ENCODE measurements around the gene DISC1. TPM values are rescaled to one million over a fixed set of nuclear protein-coding genes. Genes with fewer than 3 reads are reported as not detected.

DISC1 gene
- polyA plus RNA-seq, 1 of the 3 experiments (the other 2 are of a cell fraction): 1.7 TPM

- Histone ChIP-seq H3K36me3 (replicated peaks in 1 of 2; ENCODE audit: control insufficient read depth in 1 of 2, insufficient read depth in 2 of 2, low read length in 1 of 2) (no peaks in the 10 kb centered on the region), H3K9ac (no peak overlapping the region)
Observed at GRCh38 chr1:231751415-231751814, 124.8 kb downstream of the DISC1 start.

More at GRCh38 chr1:231751415-231751814, 124.8 kb downstream of the DISC1 start:
- Histone ChIP-seq H3K9me2 (no peaks in the 10 kb centered on the region), H3K4me3 (ENCODE audit: low read depth in 2 of 2, low read length in 1 of 2) (no peak overlapping the region), H3F3A (replicated peaks; ENCODE audit: insufficient read depth) (no peaks in the 10 kb centered on the region), H3K27ac (ENCODE audit: low read depth in 2 of 2, low read length in 1 of 2) (no peak overlapping the region), H3K9me3 (no peaks in the 10 kb centered on the region), H3K4me1 (ENCODE audit: control insufficient read depth in 1 of 2, insufficient read depth in 2 of 2, low read depth in 1 of 2, low read length in 1 of 2) (peaks cover 0 to 4% of the 10 kb centered on the region in 2 experiments; a peak in 1 of 4 replicates), H2AFZ (ENCODE audit: low read depth) (no peak overlapping the region), H3K79me2 (ENCODE audit: insufficient read depth) (no peaks in the 10 kb centered on the region), H4K20me1 (ENCODE audit: insufficient read depth) (no peaks in the 10 kb centered on the region), H3K4me2 (no peak overlapping the region), H3K27me3 (ENCODE audit: insufficient read depth) (no peaks in the 10 kb centered on the region)
- ChIA-PET CTCF (interaction anchor here (0.7 kb wide), 1 partner anchor 201 kb away, joined by 3 read pairs; no protein-coding TSS in a partner anchor), POLR2A (no interaction called here)
- no peak for TF ChIP-seq EP300 (IDR thresholded peaks at IDR 0.05; ENCODE audit: borderline replicate concordance in 1 of 2, low read depth in 1 of 2, low read length in 1 of 2)
- TF ChIP-seq REST (IDR thresholded peaks at IDR 0.05; ENCODE audit: low read depth, low read length): no peak
- TF ChIP-seq EZH2phosphoT487 (IDR thresholded peaks at IDR 0.05; ENCODE audit: borderline replicate concordance, low read depth): no peak
- TF ChIP-seq MXI1 (IDR thresholded peaks at IDR 0.05; ENCODE audit: low read depth, low read length): no peak
- TF ChIP-seq POLR2AphosphoS5 (IDR thresholded peaks at IDR 0.05; ENCODE audit: low read depth, low read length): no peak
- TF ChIP-seq RAD21 (IDR thresholded peaks at IDR 0.05; ENCODE audit: low read length): no peak
- no peak for TF ChIP-seq NFIC (IDR thresholded peaks at IDR 0.05; ENCODE audit: borderline replicate concordance)
- no peak for TF ChIP-seq IRF3 (IDR thresholded peaks at IDR 0.05; ENCODE audit: low read depth, low read length)
- no peak for TF ChIP-seq ZBTB33 (IDR thresholded peaks at IDR 0.05; ENCODE audit: borderline replicate concordance, low read depth)
- TF ChIP-seq PBX3 (IDR thresholded peaks at IDR 0.05): no peak
- TF ChIP-seq, protein P1, sequence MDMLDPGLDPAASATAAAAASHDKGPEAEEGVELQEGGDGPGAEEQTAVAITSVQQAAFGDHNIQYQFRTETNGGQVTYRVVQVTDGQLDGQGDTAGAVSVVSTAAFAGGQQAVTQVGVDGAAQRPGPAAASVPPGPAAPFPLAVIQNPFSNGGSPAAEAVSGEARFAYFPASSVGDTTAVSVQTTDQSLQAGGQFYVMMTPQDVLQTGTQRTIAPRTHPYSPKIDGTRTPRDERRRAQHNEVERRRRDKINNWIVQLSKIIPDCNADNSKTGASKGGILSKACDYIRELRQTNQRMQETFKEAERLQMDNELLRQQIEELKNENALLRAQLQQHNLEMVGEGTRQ (IDR thresholded peaks at IDR 0.05; ENCODE audit: borderline replicate concordance, low read depth, low read length): no peak
- TF ChIP-seq FOXJ3 (CRISPR knock-in tag; IDR thresholded peaks at IDR 0.05): no peak
- DNase-seq: no peak

Measured in SK-N-SH (cell line).